ENCODE results near the gene FLYWCH2.

Gene FLYWCH2

GRCh38 chr16:2905241-2905987 is 22.4 kb downstream of the FLYWCH2 start (continued):
- TF ChIP-seq ZNF664 (tag by site-specific recombination; IDR thresholded peaks at IDR 0.05): no peak
- no peak for TF ChIP-seq ZNF791 (tag by site-specific recombination; IDR thresholded peaks at IDR 0.05)
- no peak for TF ChIP-seq ZNF529 (tag by site-specific recombination; IDR thresholded peaks at IDR 0.05; ENCODE audit: insufficient replicate concordance)
- no peak for TF ChIP-seq ZNF112 (tag by site-specific recombination; IDR thresholded peaks at IDR 0.05)
- no peak for TF ChIP-seq ELK4 (IDR thresholded peaks at IDR 0.05; ENCODE audit: borderline replicate concordance, low read depth, low read length)
- peak; percentile 59; the same call in 1 of the 2 replicates for TF ChIP-seq ZNF24 (tag by site-specific recombination; IDR thresholded peaks at IDR 0.05)
- TF ChIP-seq ZNF138 (tag by site-specific recombination; IDR thresholded peaks at IDR 0.05; ENCODE audit: borderline replicate concordance): no peak
- TF ChIP-seq ZNF629 (tag by site-specific recombination; IDR thresholded peaks at IDR 0.05): peak; percentile 72
- TF ChIP-seq ZNF214 (tag by site-specific recombination; IDR thresholded peaks at IDR 0.05; ENCODE audit: borderline replicate concordance): no peak
- no peak for TF ChIP-seq ZNF555 (tag by site-specific recombination; conservative IDR thresholded peaks at IDR 0.05)
- TF ChIP-seq ZNF23 (tag by site-specific recombination; IDR thresholded peaks at IDR 0.05; ENCODE audit: borderline replicate concordance): no peak
- no peak for TF ChIP-seq ZNF121 (tag by site-specific recombination; IDR thresholded peaks at IDR 0.05)
- 0 out of 2 replicates have a peak, but pooled peaks have one; percentile 30 for TF ChIP-seq ZBTB6 (tag by site-specific recombination; IDR thresholded peaks at IDR 0.05)
- no peak for TF ChIP-seq ZNF501 (tag by site-specific recombination; IDR thresholded peaks at IDR 0.05)
- TF ChIP-seq ZNF37A (tag by site-specific recombination; IDR thresholded peaks at IDR 0.05): no peak
- TF ChIP-seq ZNF311 (tag by site-specific recombination; IDR thresholded peaks at IDR 0.05; ENCODE audit: borderline replicate concordance): no peak
- peak; percentile 49 for TF ChIP-seq ZFHX2 (tag by site-specific recombination; conservative IDR thresholded peaks at IDR 0.05)
- peak; percentile 76 for TF ChIP-seq ZSCAN30 (tag by site-specific recombination; IDR thresholded peaks at IDR 0.05)
- no peak for TF ChIP-seq ZNF785 (tag by site-specific recombination; IDR thresholded peaks at IDR 0.05)
- no peak for TF ChIP-seq MEIS1 (CRISPR knock-in tag; IDR thresholded peaks at IDR 0.05; ENCODE audit: borderline replicate concordance)
- no peak for TF ChIP-seq HOXC10 (CRISPR knock-in tag; IDR thresholded peaks at IDR 0.05)
- no peak for TF ChIP-seq ZNF155 (tag by site-specific recombination; IDR thresholded peaks at IDR 0.05)
- no peak for TF ChIP-seq ZNF174 (tag by site-specific recombination; IDR thresholded peaks at IDR 0.05)
- no peak for TF ChIP-seq ZNF768 (tag by site-specific recombination; IDR thresholded peaks at IDR 0.05)
- TF ChIP-seq ZSCAN16 (tag by site-specific recombination; IDR thresholded peaks at IDR 0.05): no peak
- no peak for TF ChIP-seq ZNF514 (tag by site-specific recombination; IDR thresholded peaks at IDR 0.05)
- TF ChIP-seq ZNF366 (tag by site-specific recombination; conservative IDR thresholded peaks at IDR 0.05): no peak
- TF ChIP-seq ZNF488 (tag by site-specific recombination; IDR thresholded peaks at IDR 0.05): no peak
- no peak for TF ChIP-seq SALL2 (tag by site-specific recombination; IDR thresholded peaks at IDR 0.05; ENCODE audit: borderline replicate concordance)
- TF ChIP-seq ZNF426 (tag by site-specific recombination; IDR thresholded peaks at IDR 0.05): no peak
- TF ChIP-seq SCRT2 (tag by site-specific recombination; IDR thresholded peaks at IDR 0.05): 0 out of 2 replicates have a peak, but pooled peaks have one; percentile 16
- 0 out of 2 replicates have a peak, but pooled peaks have one; percentile 28 for TF ChIP-seq ZNF837 (tag by site-specific recombination; IDR thresholded peaks at IDR 0.05)
- TF ChIP-seq ZNF350 (tag by site-specific recombination; IDR thresholded peaks at IDR 0.05): no peak
- no peak for TF ChIP-seq PRDM1 (tag by site-specific recombination; IDR thresholded peaks at IDR 0.05)
- no peak for TF ChIP-seq ZNF701 (tag by site-specific recombination; IDR thresholded peaks at IDR 0.05)
- TF ChIP-seq ZNF280C (tag by site-specific recombination; IDR thresholded peaks at IDR 0.05): no peak
- TF ChIP-seq GLI2 (tag by site-specific recombination; IDR thresholded peaks at IDR 0.05; ENCODE audit: borderline replicate concordance, low read depth): no peak
- peak; percentile 83 for TF ChIP-seq IKZF3 (tag by site-specific recombination; IDR thresholded peaks at IDR 0.05)

Data from HEK293 (cell line).